Panc1 (cell line): ENCODE measurements around the gene CLP1.
"Not testable (repeated sequence)": the region's sequence is repeated elsewhere in the genome, so short reads cannot be mapped to it uniquely, and the experiment has no call there.

Experiments
- TF ChIP-seq, protein P1 (sequence below): fragments of 450-650 bp; IDR thresholded peaks from 2 replicates; pipeline ENCODE4 v1.5.1; 2017; ENCODE audit warnings: mild to moderate bottlenecking
- TF ChIP-seq, protein P2 (sequence below), 2 experiments: IDR thresholded peaks; 2 replicates each; pipeline ENCODE4 v1.6.1; 2011 to 2012; ENCODE audit warnings: low read depth in 2 of 2, control low read depth in 1 of 2, low read length in 1 of 2, mild to moderate bottlenecking in 1 of 2, moderate library complexity in 1 of 2; ENCODE audit not compliant: insufficient read depth in 1 of 2

DNA sequence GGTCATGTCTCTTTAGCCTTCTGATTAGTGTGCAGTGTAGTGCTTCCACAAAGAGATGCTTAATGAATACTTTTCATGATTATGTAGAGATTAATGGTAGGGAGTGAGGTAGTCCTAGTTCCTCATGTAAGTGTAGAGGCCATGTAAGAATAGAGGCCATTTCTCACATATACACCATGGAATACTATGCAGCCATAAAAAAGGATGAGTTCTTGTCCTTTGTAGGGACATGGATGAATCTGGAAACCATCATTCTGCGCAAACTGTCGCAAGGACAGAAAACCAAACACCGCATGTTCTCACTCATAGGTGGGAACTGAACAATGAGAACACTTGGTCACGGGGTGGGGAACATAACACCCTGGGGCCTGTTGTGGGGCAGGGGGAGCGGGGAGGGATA lies 32.9 kb downstream of the CLP1 start:
- TF ChIP-seq, protein P1, sequence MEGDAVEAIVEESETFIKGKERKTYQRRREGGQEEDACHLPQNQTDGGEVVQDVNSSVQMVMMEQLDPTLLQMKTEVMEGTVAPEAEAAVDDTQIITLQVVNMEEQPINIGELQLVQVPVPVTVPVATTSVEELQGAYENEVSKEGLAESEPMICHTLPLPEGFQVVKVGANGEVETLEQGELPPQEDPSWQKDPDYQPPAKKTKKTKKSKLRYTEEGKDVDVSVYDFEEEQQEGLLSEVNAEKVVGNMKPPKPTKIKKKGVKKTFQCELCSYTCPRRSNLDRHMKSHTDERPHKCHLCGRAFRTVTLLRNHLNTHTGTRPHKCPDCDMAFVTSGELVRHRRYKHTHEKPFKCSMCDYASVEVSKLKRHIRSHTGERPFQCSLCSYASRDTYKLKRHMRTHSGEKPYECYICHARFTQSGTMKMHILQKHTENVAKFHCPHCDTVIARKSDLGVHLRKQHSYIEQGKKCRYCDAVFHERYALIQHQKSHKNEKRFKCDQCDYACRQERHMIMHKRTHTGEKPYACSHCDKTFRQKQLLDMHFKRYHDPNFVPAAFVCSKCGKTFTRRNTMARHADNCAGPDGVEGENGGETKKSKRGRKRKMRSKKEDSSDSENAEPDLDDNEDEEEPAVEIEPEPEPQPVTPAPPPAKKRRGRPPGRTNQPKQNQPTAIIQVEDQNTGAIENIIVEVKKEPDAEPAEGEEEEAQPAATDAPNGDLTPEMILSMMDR = not testable (repeated sequence)
- TF ChIP-seq, protein P2, sequence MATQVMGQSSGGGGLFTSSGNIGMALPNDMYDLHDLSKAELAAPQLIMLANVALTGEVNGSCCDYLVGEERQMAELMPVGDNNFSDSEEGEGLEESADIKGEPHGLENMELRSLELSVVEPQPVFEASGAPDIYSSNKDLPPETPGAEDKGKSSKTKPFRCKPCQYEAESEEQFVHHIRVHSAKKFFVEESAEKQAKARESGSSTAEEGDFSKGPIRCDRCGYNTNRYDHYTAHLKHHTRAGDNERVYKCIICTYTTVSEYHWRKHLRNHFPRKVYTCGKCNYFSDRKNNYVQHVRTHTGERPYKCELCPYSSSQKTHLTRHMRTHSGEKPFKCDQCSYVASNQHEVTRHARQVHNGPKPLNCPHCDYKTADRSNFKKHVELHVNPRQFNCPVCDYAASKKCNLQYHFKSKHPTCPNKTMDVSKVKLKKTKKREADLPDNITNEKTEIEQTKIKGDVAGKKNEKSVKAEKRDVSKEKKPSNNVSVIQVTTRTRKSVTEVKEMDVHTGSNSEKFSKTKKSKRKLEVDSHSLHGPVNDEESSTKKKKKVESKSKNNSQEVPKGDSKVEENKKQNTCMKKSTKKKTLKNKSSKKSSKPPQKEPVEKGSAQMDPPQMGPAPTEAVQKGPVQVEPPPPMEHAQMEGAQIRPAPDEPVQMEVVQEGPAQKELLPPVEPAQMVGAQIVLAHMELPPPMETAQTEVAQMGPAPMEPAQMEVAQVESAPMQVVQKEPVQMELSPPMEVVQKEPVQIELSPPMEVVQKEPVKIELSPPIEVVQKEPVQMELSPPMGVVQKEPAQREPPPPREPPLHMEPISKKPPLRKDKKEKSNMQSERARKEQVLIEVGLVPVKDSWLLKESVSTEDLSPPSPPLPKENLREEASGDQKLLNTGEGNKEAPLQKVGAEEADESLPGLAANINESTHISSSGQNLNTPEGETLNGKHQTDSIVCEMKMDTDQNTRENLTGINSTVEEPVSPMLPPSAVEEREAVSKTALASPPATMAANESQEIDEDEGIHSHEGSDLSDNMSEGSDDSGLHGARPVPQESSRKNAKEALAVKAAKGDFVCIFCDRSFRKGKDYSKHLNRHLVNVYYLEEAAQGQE (IDR thresholded peaks at IDR 0.05; ENCODE audit: insufficient read depth in 1 of 2, low read depth in 2 of 2, low read length in 1 of 2) = not testable (repeated sequence)
